GM19463 (cell line): Measurements from ENCODE around the gene ZBTB16.
"Not testable (repeated sequence)": the region's sequence is repeated elsewhere in the genome, so short reads cannot be mapped to it uniquely, and the experiment has no call there.

Source experiments
- ATAC-seq: cut with Tn5 transposase; IDR thresholded peaks from one replicate; pipeline ENCODE4 v1.9.1; 2021; ENCODE audit warnings: mild to moderate bottlenecking, moderate library complexity; ENCODE audit not compliant: unreplicated experiment

The ZBTB16 gene

GRCh38 chr11:114040706-114041211 lies 18.8 kb upstream of the ZBTB16 start:
- no peak for ATAC-seq

GRCh38 chr11:114042234-114042633 lies 17.3 kb upstream of the ZBTB16 start:
- no peak for ATAC-seq

GRCh38 chr11:114044042-114044871 lies 15.3 kb upstream of the ZBTB16 start:
- ATAC-seq = no peak

- no peak for ATAC-seq
Measured at GRCh38 chr11:114047327-114047726, 12.2 kb upstream of the ZBTB16 start.

GRCh38 chr11:114049050-114049449 lies 10.5 kb upstream of the ZBTB16 start:
- ATAC-seq = no peak

GRCh38 chr11:114049766-114050165 lies 9.7 kb upstream of the ZBTB16 start:
- ATAC-seq = not testable (repeated sequence)

GRCh38 chr11:114050258-114050927 lies 9.1 kb upstream of the ZBTB16 start:
- ATAC-seq = no peak

- ATAC-seq = no peak
Measured at GRCh38 chr11:114051558-114051957, 8.0 kb upstream of the ZBTB16 start.

- ATAC-seq = no peak
Measured at GRCh38 chr11:114052160-114052559, 7.4 kb upstream of the ZBTB16 start.

GRCh38 chr11:114053406-114053805 lies 6.1 kb upstream of the ZBTB16 start:
- no peak for ATAC-seq

GRCh38 chr11:114054806-114055205 lies 4.7 kb upstream of the ZBTB16 start:
- no peak for ATAC-seq

GRCh38 chr11:114056409-114056808 lies 3.1 kb upstream of the ZBTB16 start:
- no peak for ATAC-seq

GRCh38 chr11:114057147-114057546 lies 2.4 kb upstream of the ZBTB16 start:
- ATAC-seq = no peak

- no peak for ATAC-seq
Measured at GRCh38 chr11:114057605-114058004, 1.9 kb upstream of the ZBTB16 start.

GRCh38 chr11:114058026-114058706 lies 1.3 kb upstream of the ZBTB16 start:
- no peak for ATAC-seq

- ATAC-seq = no peak
Measured at GRCh38 chr11:114058871-114059277, 637 bp upstream of the ZBTB16 start.

GRCh38 chr11:114059984-114060391 lies 477 bp downstream of the ZBTB16 start:
- ATAC-seq = no peak

- ATAC-seq = no peak
Measured at GRCh38 chr11:114060392-114061047, 1.0 kb downstream of the ZBTB16 start.

GRCh38 chr11:114061048-114061680 lies 1.7 kb downstream of the ZBTB16 start:
- ATAC-seq = no peak

- no peak for ATAC-seq
Measured at GRCh38 chr11:114061681-114062049, 2.2 kb downstream of the ZBTB16 start.

- no peak for ATAC-seq
Measured at GRCh38 chr11:114062272-114062671, 2.8 kb downstream of the ZBTB16 start.
